HEK293 (cell line): Measurements from ENCODE around the gene PFN1.

Experiments
- REST ChIP-seq: fragments of 450-650 bp; formaldehyde crosslinking; IDR thresholded peaks from 2 replicates; pipeline ENCODE4 v1.5.1; 2016; ENCODE audit warnings: missing biosample characterization, missing genetic modification characterization
- ZNF248 ChIP-seq: fragments of 450-650 bp; formaldehyde crosslinking; IDR thresholded peaks from 2 replicates; pipeline ENCODE4 v1.5.1; 2017; ENCODE audit warnings: missing biosample characterization, missing genetic modification characterization
- ZNF37A ChIP-seq: fragments of 450-650 bp; IDR thresholded peaks from 2 replicates; pipeline ENCODE4 v1.5.1; 2018; ENCODE audit warnings: missing biosample characterization, missing genetic modification characterization

DNA sequence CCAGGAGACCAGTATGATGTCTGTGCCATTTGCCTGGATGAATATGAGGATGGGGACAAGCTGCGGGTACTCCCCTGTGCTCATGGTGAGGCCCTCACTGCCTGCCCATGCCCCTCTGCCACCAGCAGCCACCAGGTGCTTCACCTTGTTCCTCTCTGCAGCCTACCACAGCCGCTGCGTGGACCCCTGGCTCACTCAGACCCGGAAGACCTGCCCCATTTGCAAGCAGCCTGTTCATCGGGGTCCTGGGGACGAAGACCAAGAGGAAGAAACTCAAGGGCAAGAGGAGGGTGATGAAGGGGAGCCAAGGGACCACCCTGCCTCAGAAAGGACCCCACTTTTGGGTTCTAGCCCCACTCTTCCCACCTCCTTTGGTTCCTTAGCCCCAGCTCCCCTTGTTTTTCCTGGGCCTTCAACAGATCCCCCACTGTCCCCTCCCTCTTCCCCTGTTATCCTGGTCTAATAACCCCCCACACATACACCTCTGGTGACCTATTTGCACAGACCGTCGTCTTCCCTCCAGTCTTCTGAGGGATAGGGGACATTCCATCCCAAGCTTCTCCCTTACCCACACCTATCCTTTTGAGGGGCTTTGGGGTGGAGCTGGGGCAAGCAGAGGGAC is 3.7 kb downstream of the PFN1 start:
- no peak for TF ChIP-seq ZNF248
- TF ChIP-seq ZNF37A (tag by site-specific recombination) = no peak
- TF ChIP-seq REST = no peak
